Suprapubic skin (tissue), 4 donors: Measurements from ENCODE around the gene PYM1. TPM values are rescaled to one million over a fixed set of nuclear protein-coding genes. Genes with fewer than 3 reads are reported as not detected.

Experiments used
- DNase-seq, 2 donors: peaks; one replicate each; pipeline ENCODE4 v3.0.0-alpha.2; 2019; ENCODE audit warnings: low spot score in 2 of 2
- H3K27ac ChIP-seq: fragments of 200-600 bp; sonication (generic); one replicate; pipeline ENCODE4 v1.5.1; 2019
- H3K27me3 ChIP-seq: fragments of 200-600 bp; sonication (generic); one replicate; pipeline ENCODE4 v1.5.1; 2019
- H3K36me3 ChIP-seq: fragments of 200-600 bp; sonication (generic); one replicate; pipeline ENCODE4 v1.5.1; 2019
- H3K4me1 ChIP-seq: fragments of 200-600 bp; sonication (generic); one replicate; pipeline ENCODE4 v1.5.1; 2019
- H3K4me3 ChIP-seq: fragments of 200-600 bp; sonication (generic); one replicate; pipeline ENCODE4 v1.5.1; 2019; ENCODE audit warnings: mild to moderate bottlenecking
- H3K9me3 ChIP-seq: fragments of 200-600 bp; sonication (generic); one replicate; pipeline ENCODE4 v1.5.1; 2019
- CTCF ChIP-seq, 2 donors: fragments of 200-600 bp in 1 of 2; fragments of 450-650 bp in 1 of 2; sonication (generic) in 1 of 2; IDR thresholded peaks; one replicate each; pipeline ENCODE4 v1.5.1; 2016 to 2019; ENCODE audit warnings: antibody characterized with exemption in 2 of 2, mild to moderate bottlenecking in 1 of 2, moderate library complexity in 1 of 2
- EP300 ChIP-seq: sonication (generic); formaldehyde crosslinking; IDR thresholded peaks from one replicate; pipeline ENCODE4 v1.6.1; 2017; ENCODE audit warnings: antibody characterized with exemption
- POLR2A ChIP-seq, 2 donors: fragments of 450-650 bp; IDR thresholded peaks; one replicate each; pipeline ENCODE4 v1.6.1; 2017; ENCODE audit warnings: antibody characterized with exemption in 2 of 2, mild to moderate bottlenecking in 2 of 2, moderate library complexity in 2 of 2
- POLR2AphosphoS5 ChIP-seq, 3 donors: sonication (generic); formaldehyde crosslinking; IDR thresholded peaks; one replicate each; pipeline ENCODE4 v1.6.1; 2017; ENCODE audit warnings: antibody characterized with exemption in 3 of 3
- WGBS: methylation state at CpG from one replicate; pipeline ENCODE4 v1.1.5; 2018; 5-methylcytosine and 5-hydroxymethylcytosine counted together
- total RNA-seq, 4 donors: library from RNA; depleted of rRNA; stranded (reverse); fragments of >200 nt; gene quantifications; one replicate each; pipeline ENCODE4 v1.1.0, GENCODE V29; 2016

PYM1 gene
- 10 to 100 TPM; 32.0 to 41.8 (median 37.4) TPM for total RNA-seq

GRCh38 chr12:55927588-55928502, at the start of gene PYM1:
TSS of gene PYM1 (minus strand) at chr12:55927894. CDS start at chr12:55927761, 133 bp downstream.
- peak within 1 kb of the TSS; percentile 98 for H3K27ac ChIP-seq
- 9% methylated on average over 33 of the region's 49 CpGs for WGBS
- peak within 1 kb of the TSS; percentile 88 for H3K4me3 ChIP-seq
- no peaks in the 10 kb centered on the region for H3K36me3 ChIP-seq
- H3K4me1 ChIP-seq: peaks cover 64% of the 10 kb centered on the region
- no peaks in the 10 kb centered on the region for H3K27me3 ChIP-seq
- TF ChIP-seq CTCF (IDR thresholded peaks at IDR 0.05): no peak
- peak in 2 of 3 donors; percentile 7 to 51 for TF ChIP-seq POLR2AphosphoS5 (IDR thresholded peaks at IDR 0.05)
- peak in 1 of 2 donors; percentile 37 for TF ChIP-seq POLR2A (IDR thresholded peaks at IDR 0.05)
- no peaks in the 10 kb centered on the region for H3K9me3 ChIP-seq
- peak; percentile 95 for DNase-seq

- no peak for DNase-seq
- under 1% methylated on average over 11 of the region's 15 CpGs for WGBS
Measured at GRCh38 chr12:55974308-55974730, 46.6 kb upstream of the PYM1 start.

GRCh38 chr12:55973599-55974307, 46.1 kb upstream of the PYM1 start, which contains the start of gene RAB5B:
TSS of gene RAB5B (plus strand) at chr12:55974078. CDS start at chr12:55986961, 12,883 bp downstream.
- DNase-seq: peak; percentile 100
- WGBS: under 1% methylated on average over 31 of the region's 39 CpGs
- H3K27ac ChIP-seq: peak within 1 kb of the TSS; percentile 92
- TF ChIP-seq POLR2AphosphoS5 (IDR thresholded peaks at IDR 0.05) (peak; percentile 25 to 72 (median 62)), EP300 (no peak), POLR2A (IDR thresholded peaks at IDR 0.05) (peak; percentile 71 to 94), CTCF (IDR thresholded peaks at IDR 0.05) (peak in 1 of 2 donors; percentile 19)
- peak within 1 kb of the TSS; percentile 84 for H3K4me3 ChIP-seq
- no peaks in the 10 kb centered on the region for H3K9me3 ChIP-seq
- peaks cover 36% of the 10 kb centered on the region for H3K4me1 ChIP-seq
- no peaks in the 10 kb centered on the region for H3K27me3 ChIP-seq
- H3K36me3 ChIP-seq: no peaks in the 10 kb centered on the region

More at GRCh38 chr12:55974308-55974730, 46.6 kb upstream of the PYM1 start:
- TF ChIP-seq POLR2AphosphoS5 (IDR thresholded peaks at IDR 0.05) (no peak), EP300 (no peak), POLR2A (IDR thresholded peaks at IDR 0.05) (no peak), CTCF (IDR thresholded peaks at IDR 0.05) (no peak)
- Histone ChIP-seq H3K4me1 (peaks cover 36% of the 10 kb centered on the region), H3K27me3 (no peaks in the 10 kb centered on the region), H3K9me3 (no peaks in the 10 kb centered on the region), H3K27ac (peak overlapping the region; percentile 92), H3K4me3 (peak overlapping the region; percentile 84), H3K36me3 (no peaks in the 10 kb centered on the region)

- no peaks in the 10 kb centered on the region for H3K9me3 ChIP-seq
- H3K27ac ChIP-seq: peak overlapping the region; percentile 92
- no peaks in the 10 kb centered on the region for H3K36me3 ChIP-seq
- no peaks in the 10 kb centered on the region for H3K27me3 ChIP-seq
- H3K4me1 ChIP-seq: peaks cover 40% of the 10 kb centered on the region
- DNase-seq: no peak
- under 1% methylated on average over 18 of the region's 18 CpGs for WGBS
- TF ChIP-seq POLR2A (IDR thresholded peaks at IDR 0.05) (peak in 1 of 2 donors; percentile 75), CTCF (IDR thresholded peaks at IDR 0.05) (no peak), EP300 (no peak), POLR2AphosphoS5 (IDR thresholded peaks at IDR 0.05) (peak in 1 of 3 donors; percentile 73)
- H3K4me3 ChIP-seq: peak overlapping the region; percentile 84
Measured at GRCh38 chr12:55972911-55973598, 45.4 kb upstream of the PYM1 start.
